Endothelial cell of hepatic sinusoid (primary cell): ENCODE measurements around the gene VEGFB.

Experiments used
- in situ Hi-C: cut with HindIII; loops from 2 replicates; pipeline ENCODE4 v1.10.0; 2017; ENCODE audit warnings: low sequenced_read_pairs

Gene VEGFB

GRCh38 chr11:64233913-64234586 is at the start of gene VEGFB:
VEGFB (plus strand) TSS chr11:64234584; CDS start chr11:64234834, 250 bp downstream.
- in situ Hi-C loops, result no loop called here

- in situ Hi-C loops, result no loop called here
Observed at GRCh38 chr11:64185175-64185692, 49.1 kb upstream of the VEGFB start.

GRCh38 chr11:64185693-64186491 is 48.5 kb upstream of the VEGFB start, which contains the start of gene STIP1:
STIP1 (plus strand) TSS chr11:64186171; CDS start chr11:64186262, 91 bp downstream.
- in situ Hi-C loops, result no loop called here

GRCh38 chr11:64186492-64187165 is 47.8 kb upstream of the VEGFB start:
- in situ Hi-C loops, result no loop called here

- in situ Hi-C loops, result no loop called here
Observed at GRCh38 chr11:64192434-64192833, 42.0 kb upstream of the VEGFB start.

- in situ Hi-C loops, result no loop called here
Observed at GRCh38 chr11:64196626-64197025, 37.8 kb upstream of the VEGFB start.

- in situ Hi-C loops, result no loop called here
Observed at GRCh38 chr11:64198511-64198910, 35.9 kb upstream of the VEGFB start.

- in situ Hi-C loops, result no loop called here
Observed at GRCh38 chr11:64201543-64201942, 32.8 kb upstream of the VEGFB start.

- in situ Hi-C loops, result no loop called here
Observed at GRCh38 chr11:64202992-64203391, 31.4 kb upstream of the VEGFB start.

- in situ Hi-C loops, result no loop called here
Observed at GRCh38 chr11:64203421-64204079, 30.8 kb upstream of the VEGFB start.

- in situ Hi-C loops, result no loop called here
Observed at GRCh38 chr11:64204080-64204440, 30.3 kb upstream of the VEGFB start.

GRCh38 chr11:64204464-64204989 is 29.9 kb upstream of the VEGFB start:
- in situ Hi-C loops, result no loop called here

- in situ Hi-C loops, result loop anchor here (5.0 kb wide), 1 partner anchor 56 kb away; no protein-coding TSS in a partner anchor
Observed at GRCh38 chr11:64206457-64207255, 27.7 kb upstream of the VEGFB start, which contains the start of gene FERMT3. FERMT3 (plus strand) TSS chr11:64206721; CDS start chr11:64207365, 644 bp downstream.

GRCh38 chr11:64207256-64208085 is 26.9 kb upstream of the VEGFB start:
- in situ Hi-C loops, result loop anchor here (5.0 kb wide), 1 partner anchor 55 kb away; no protein-coding TSS in a partner anchor

GRCh38 chr11:64208086-64208795 is 26.1 kb upstream of the VEGFB start:
- in situ Hi-C loops, result loop anchor here (5.0 kb wide), 1 partner anchor 54 kb away; no protein-coding TSS in a partner anchor

GRCh38 chr11:64208796-64209562 is 25.4 kb upstream of the VEGFB start:
- in situ Hi-C loops, result loop anchor here (5.0 kb wide), 1 partner anchor 53 kb away; no protein-coding TSS in a partner anchor

GRCh38 chr11:64209563-64209843 is 24.9 kb upstream of the VEGFB start:
- in situ Hi-C loops, result loop anchor here (5.0 kb wide), 1 partner anchor 53 kb away; no protein-coding TSS in a partner anchor
